GM18511 (cell line): Measurements from ENCODE around the gene TIMM8B.
"Not testable (repeated sequence)": the region's sequence is repeated elsewhere in the genome, so short reads cannot be mapped to it uniquely, and the experiment has no call there.

Experiments used
- ATAC-seq: cut with Tn5 transposase; IDR thresholded peaks from one replicate; pipeline ENCODE4 v1.9.1; 2021; ENCODE audit warnings: mild to moderate bottlenecking, moderate library complexity; ENCODE audit not compliant: unreplicated experiment

Gene TIMM8B

GRCh38 chr11:112085822-112086421 lies 634 bp downstream of the TIMM8B start:
- peak; percentile 53 for ATAC-seq

DNA sequence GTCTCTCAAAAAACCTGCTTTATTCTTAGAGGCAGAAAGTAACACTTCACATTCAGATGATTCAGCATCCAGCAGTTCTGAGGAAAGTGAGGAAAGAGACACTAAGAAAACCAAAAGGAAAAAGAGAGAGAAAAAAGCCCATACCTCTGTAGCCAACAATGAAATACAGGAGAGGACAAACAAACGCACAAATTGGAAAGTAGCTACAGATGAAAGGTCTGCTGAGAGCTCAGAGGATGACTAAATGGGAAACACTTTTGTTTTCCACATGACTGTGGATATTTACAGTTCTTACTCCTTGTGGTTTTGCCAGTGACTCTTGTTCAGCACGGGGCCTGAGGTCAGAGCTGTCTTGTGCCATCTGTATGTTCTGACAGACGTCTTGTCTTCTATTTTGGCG lies 3.8 kb downstream of the TIMM8B start:
- no peak for ATAC-seq

DNA sequence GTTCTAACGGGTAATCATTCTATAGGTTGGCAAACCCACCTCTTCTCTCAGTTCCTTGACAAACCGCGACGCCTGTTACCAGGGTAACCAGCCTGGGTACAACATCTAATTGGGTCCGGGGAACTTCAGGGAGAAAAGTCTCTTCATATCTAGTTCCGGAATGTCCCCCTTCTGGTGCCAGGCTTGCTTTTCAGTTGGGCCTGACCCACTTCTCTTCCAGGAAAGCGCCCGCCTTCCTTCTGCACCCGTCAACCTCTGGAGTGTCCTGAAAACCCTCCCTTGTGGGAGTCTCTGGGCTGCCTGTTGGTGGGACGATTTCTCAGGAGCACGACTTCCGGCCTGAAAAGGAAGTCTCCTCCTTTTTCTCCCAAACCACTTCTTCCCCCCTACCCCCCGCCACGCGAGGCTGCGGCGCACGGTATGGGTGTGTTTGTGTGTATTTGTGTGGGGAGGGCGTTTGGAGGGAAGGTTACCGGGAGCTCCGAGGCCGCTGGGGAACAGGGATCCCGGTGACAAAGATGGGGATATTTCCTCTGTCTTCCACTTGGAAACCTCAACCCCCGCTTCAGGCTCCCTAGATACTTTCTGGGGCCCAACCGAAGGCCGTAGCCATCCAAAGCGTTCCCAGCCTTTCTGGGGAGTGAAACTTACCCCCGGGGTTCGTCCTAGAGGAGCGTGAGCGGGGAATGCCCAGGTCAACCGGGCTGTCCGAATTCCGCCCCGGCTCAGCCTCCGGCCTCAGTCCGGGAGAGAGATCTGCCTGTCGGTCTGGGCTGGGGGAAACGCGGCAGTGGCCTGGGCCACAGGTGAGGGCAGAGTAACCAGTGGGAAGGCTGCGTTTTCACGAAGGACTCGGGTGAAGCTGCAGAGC lies 12.4 kb downstream of the TIMM8B start, which contains the start of the genes NKAPD1 and PIH1D2:
Gene NKAPD1 (plus strand): TSS at position 359 of the 871 bp plus-strand sequence. CDS start 1,276 bp downstream, outside the sequence.
Gene PIH1D2 (minus strand): TSS at position 77 of the 871 bp plus-strand sequence. CDS start 843 bp downstream, outside the sequence.
- ATAC-seq = peak; percentile 93

- no peak for ATAC-seq
These were observed 23.6 kb downstream of the TIMM8B start for GRCh38 chr11:112062923-112063322.

DNA sequence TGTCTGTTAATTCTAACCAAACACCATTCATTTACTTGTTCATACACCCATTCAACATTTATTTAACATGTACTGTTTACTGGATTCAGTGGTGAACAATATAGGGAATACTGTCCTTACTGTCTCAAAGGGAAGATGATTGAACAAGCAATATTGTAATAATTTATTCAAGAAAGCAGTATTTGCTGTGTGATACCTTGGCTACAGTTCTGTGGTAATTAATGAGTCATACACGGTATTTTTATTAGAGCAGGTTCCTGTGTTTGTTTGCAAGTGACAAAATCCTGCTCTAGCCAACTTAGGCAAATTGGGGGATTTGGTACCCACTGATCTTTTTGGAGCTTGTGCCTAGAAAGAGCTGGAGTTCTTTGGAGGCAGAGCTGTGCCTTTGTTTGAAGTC lies 28.5 kb downstream of the TIMM8B start:
- no peak for ATAC-seq

GRCh38 chr11:112057170-112057569 lies 29.4 kb downstream of the TIMM8B start:
- ATAC-seq = no peak

GRCh38 chr11:112051768-112052167 lies 34.8 kb downstream of the TIMM8B start:
- no peak for ATAC-seq

- peak; percentile 83 for ATAC-seq
These were observed 35.8 kb downstream of the TIMM8B start for GRCh38 chr11:112050721-112051120.

- ATAC-seq = no peak
These were observed 36.8 kb downstream of the TIMM8B start for GRCh38 chr11:112049777-112050176.

GRCh38 chr11:112048256-112048655 lies 38.3 kb downstream of the TIMM8B start:
- ATAC-seq = not testable (repeated sequence)

GRCh38 chr11:112046647-112047046 lies 39.9 kb downstream of the TIMM8B start:
- ATAC-seq = not testable (repeated sequence)

GRCh38 chr11:112044961-112045360 lies 41.6 kb downstream of the TIMM8B start:
- no peak for ATAC-seq

DNA sequence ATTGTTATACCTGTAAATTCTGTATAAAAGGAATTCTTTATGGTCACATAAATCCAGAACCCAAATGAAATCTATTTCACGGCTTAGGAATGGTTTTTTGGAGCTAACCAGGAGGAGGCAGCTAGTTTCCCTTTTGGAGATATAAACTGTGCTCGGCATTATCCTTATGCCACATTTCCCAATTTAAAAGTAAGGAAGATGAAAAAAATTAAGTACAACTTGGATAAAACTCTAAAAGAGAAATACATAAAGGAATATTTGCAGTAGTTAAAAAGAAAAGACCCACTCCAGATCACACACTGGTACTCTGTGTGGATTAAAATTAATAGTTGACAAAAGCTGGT lies 43.6 kb downstream of the TIMM8B start:
- ATAC-seq = no peak

DNA sequence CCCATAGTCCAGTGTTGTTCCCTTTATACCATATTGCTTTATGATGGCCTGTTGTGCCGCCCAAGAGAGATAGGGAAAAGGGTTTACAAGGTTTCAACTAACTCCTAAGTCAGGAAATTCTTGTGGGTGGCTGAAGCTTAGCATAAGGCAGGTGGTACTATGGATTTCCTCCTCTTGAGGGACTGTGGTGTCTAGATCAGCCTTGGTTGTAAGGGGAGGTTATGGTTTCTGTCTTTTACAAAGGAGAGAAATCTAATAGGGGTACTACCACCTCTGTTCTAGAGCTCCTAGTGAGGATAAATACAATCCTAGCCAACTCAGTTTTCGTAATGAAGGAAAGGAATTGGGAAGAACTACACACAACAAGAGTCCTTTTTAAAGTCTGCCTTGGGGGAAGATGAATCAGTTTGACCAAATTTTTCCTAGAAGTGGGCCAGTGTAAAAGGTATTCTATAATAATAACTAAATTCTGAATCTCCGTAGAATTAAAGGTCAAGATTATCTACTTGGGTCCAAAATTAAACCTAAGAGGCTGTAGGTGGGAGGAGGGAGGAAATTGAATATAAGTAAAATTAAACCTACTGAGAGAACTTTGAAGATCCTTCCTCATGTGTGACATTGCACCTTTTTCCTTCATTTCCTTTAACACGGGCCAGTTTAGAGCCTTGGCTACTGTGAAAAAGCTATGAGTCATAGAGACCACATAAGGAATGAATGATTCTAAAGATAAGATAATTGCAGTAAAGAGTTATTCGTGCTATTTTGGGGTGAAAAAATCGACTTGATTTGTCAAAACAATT lies 44.2 kb downstream of the TIMM8B start:
- ATAC-seq = no peak

DNA sequence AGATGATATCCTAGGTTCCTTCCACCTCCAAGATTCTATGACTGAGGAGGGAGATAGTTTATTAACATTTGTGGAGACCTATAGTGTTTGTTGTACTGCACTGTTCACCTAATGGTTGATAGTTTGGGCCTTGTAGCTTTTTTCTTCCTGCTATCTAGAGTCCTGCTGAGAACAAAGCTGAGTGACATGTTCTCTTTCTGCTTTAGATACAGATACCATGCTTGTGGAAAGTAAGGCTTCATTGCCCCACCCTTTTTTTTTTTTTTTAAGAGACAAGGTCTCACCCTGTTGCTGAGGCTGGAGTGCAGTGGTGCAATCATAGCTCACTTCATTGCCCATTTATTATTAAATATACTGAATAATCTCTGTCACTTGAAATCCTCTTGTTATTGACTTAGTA lies 49.0 kb downstream of the TIMM8B start:
- ATAC-seq = no peak
